H1 (cell line): ENCODE data around the gene TAS2R50. TPM values are rescaled to one million over a fixed set of nuclear protein-coding genes. Genes with fewer than 3 reads are reported as not detected.

ENCODE experiments used
- CTCF ChIA-PET: fragments of 300-600 bp; sonication (Branson Sonifier 250); formaldehyde crosslinking; loops from one replicate; lab custom pipeline; 2021; ENCODE audit not compliant: partially characterized antibody; lab: Charles Lee
- POLR2A ChIA-PET: fragments of 300-600 bp; sonication (Branson Sonifier 250); formaldehyde crosslinking; loops from one replicate; lab custom pipeline; 2021; ENCODE audit warnings: inconsistent platforms; ENCODE audit not compliant: partially characterized antibody; lab: Charles Lee
- DNase-seq, 2 experiments: peaks; one replicate each; pipeline versions ENCODE4 v3.0.0 to v3.0.0-alpha.2; 2010 to 2022; ENCODE audit warnings: low spot score in 2 of 2, low read depth in 1 of 2, mixed read lengths in 1 of 2
- FAIRE-seq: peaks from 2 replicates; lab custom pipeline; 2011; peaks lifted over from hg19 to GRCh38; lab: Jason Lieb, UNC
- H2AFZ ChIP-seq: 2 replicates; pipeline ENCODE4 v1.8.1; 2012; ENCODE audit warnings: low read length, inconsistent platforms
- H2AK5ac ChIP-seq: 2 replicates; pipeline ENCODE4 v1.6.1; 2013; ENCODE audit warnings: low read depth, low read length
- H2BK120ac ChIP-seq: replicated peaks from 2 replicates; pipeline ENCODE3; 2013; ENCODE audit warnings: low read depth, low read length, inconsistent platforms
- H2BK12ac ChIP-seq: 2 replicates; pipeline ENCODE4 v1.6.1; 2013; ENCODE audit warnings: low read depth, low read length
- H2BK15ac ChIP-seq: 2 replicates; pipeline ENCODE4 v1.6.1; 2013; ENCODE audit warnings: low read length
- H2BK20ac ChIP-seq: 2 replicates; pipeline ENCODE4 v1.6.1; 2013; ENCODE audit warnings: low read length
- H2BK5ac ChIP-seq: 2 replicates; pipeline ENCODE4 v1.6.1; 2013; ENCODE audit warnings: low read depth, low read length
- H3K14ac ChIP-seq: 2 replicates; pipeline ENCODE4 v1.6.1; 2013; ENCODE audit warnings: inconsistent platforms; ENCODE audit not compliant: insufficient read length
- H3K18ac ChIP-seq: 2 replicates; pipeline ENCODE4 v1.6.1; 2013; ENCODE audit warnings: low read length; ENCODE audit errors: extremely low read depth
- H3K23ac ChIP-seq: 2 replicates; pipeline ENCODE4 v1.6.1; 2013; ENCODE audit warnings: inconsistent platforms; ENCODE audit not compliant: insufficient read length
- H3K23me2 ChIP-seq: 2 replicates; pipeline ENCODE4 v1.6.1; 2013; ENCODE audit warnings: low read depth, low read length
- H3K27ac ChIP-seq: 2 replicates; pipeline ENCODE4 v1.6.1; 2011; ENCODE audit warnings: low read depth, low read length, inconsistent platforms
- H3K27me3 ChIP-seq, 4 experiments: replicated peaks in 1 of 4; 1 replicate in 1 of 4; 2 replicates in 3 of 4; pipeline versions ENCODE4 v1.6.1 to v1.8.1; 2011 to 2013; ENCODE audit warnings: low read length in 3 of 4, mild to moderate bottlenecking in 3 of 4, inconsistent platforms in 2 of 4, mixed read lengths in 2 of 4, moderate library complexity in 1 of 4; ENCODE audit not compliant: control insufficient read depth in 3 of 4, insufficient read depth in 3 of 4; ENCODE audit errors: extremely low read depth in 1 of 4
- H3K36me3 ChIP-seq, 4 experiments: 2 replicates each; pipeline versions ENCODE4 v1.6.1 to v1.8.1; 2011 to 2013; ENCODE audit warnings: mild to moderate bottlenecking in 4 of 4, low read length in 3 of 4, moderate library complexity in 2 of 4, control low read depth in 1 of 4, inconsistent platforms in 1 of 4; ENCODE audit not compliant: insufficient read depth in 4 of 4, control insufficient read depth in 2 of 4
- H3K4ac ChIP-seq: replicated peaks from 2 replicates; pipeline ENCODE3; 2013; ENCODE audit warnings: low read length, low read depth, mixed read lengths, inconsistent platforms; ENCODE audit not compliant: insufficient read length
- H3K4me1 ChIP-seq, 4 experiments: replicated peaks in 1 of 4; 1 replicate in 1 of 4; 2 replicates in 3 of 4; pipeline versions ENCODE4 v1.6.1 to v1.8.1; 2011 to 2013; ENCODE audit warnings: low read length in 3 of 4, inconsistent platforms in 2 of 4, mixed read lengths in 1 of 4; ENCODE audit not compliant: insufficient read depth in 4 of 4, control insufficient read depth in 3 of 4
- H3K4me2 ChIP-seq, 2 experiments: 2 replicates each; pipeline versions ENCODE4 v1.6.1 to v1.8.1; 2011 to 2013; ENCODE audit warnings: low read depth in 2 of 2, low read length in 2 of 2, control low read depth in 1 of 2, inconsistent platforms in 1 of 2, mild to moderate bottlenecking in 1 of 2; ENCODE audit not compliant: insufficient read depth in 1 of 2
- H3K4me3 ChIP-seq, 4 experiments: fragments of 200-600, 300-600 bp in 1 of 4; sonication (generic), shearing (Covaris generic), sonication (Bioruptor Twin) in 1 of 4; 2 replicates each; pipeline versions ENCODE4 v1.5.1 to v1.8.1; 2011 to 2016; ENCODE audit warnings: low read length in 4 of 4, low read depth in 3 of 4, control low read depth in 2 of 4, inconsistent platforms in 2 of 4, mild to moderate bottlenecking in 2 of 4, mixed read lengths in 1 of 4, moderate library complexity in 1 of 4; ENCODE audit not compliant: insufficient read depth in 2 of 4; ENCODE audit errors: extremely low read depth in 1 of 4
- H3K56ac ChIP-seq: replicated peaks from 2 replicates; pipeline ENCODE3; 2013; ENCODE audit warnings: low read depth, mild to moderate bottlenecking, mixed read lengths, low read length, inconsistent platforms; ENCODE audit not compliant: insufficient read length
- H3K79me1 ChIP-seq: 2 replicates; pipeline ENCODE4 v1.6.1; 2013; ENCODE audit warnings: low read depth, low read length, control low read depth
- H3K79me2 ChIP-seq, 2 experiments: 2 replicates each; pipeline versions ENCODE4 v1.6.1 to v1.8.1; 2012 to 2013; ENCODE audit warnings: low read length in 2 of 2, mild to moderate bottlenecking in 2 of 2, inconsistent platforms in 1 of 2; ENCODE audit not compliant: insufficient read depth in 2 of 2, control insufficient read depth in 1 of 2
- H3K9ac ChIP-seq, 4 experiments: replicated peaks in 1 of 4; 1 replicate in 1 of 4; 2 replicates in 3 of 4; pipeline versions ENCODE4 v1.6.1 to v1.8.1; 2011 to 2013; ENCODE audit warnings: low read depth in 3 of 4, low read length in 3 of 4, control low read depth in 2 of 4, mild to moderate bottlenecking in 2 of 4, moderate library complexity in 2 of 4, inconsistent platforms in 1 of 4; ENCODE audit errors: extremely low read depth in 1 of 4
- H3K9me3 ChIP-seq, 2 experiments: 2 replicates each; pipeline versions ENCODE4 v1.6.1 to v1.8.1; 2012 to 2013; ENCODE audit warnings: mild to moderate bottlenecking in 2 of 2, moderate library complexity in 2 of 2, control low read depth in 1 of 2, inconsistent platforms in 1 of 2, low read depth in 1 of 2, low read length in 1 of 2, mixed read lengths in 1 of 2; ENCODE audit not compliant: insufficient read depth in 2 of 2
- H4K20me1 ChIP-seq, 2 experiments: replicated peaks in 1 of 2; 2 replicates each; pipeline versions ENCODE3 to v1.8.1; 2011 to 2013; ENCODE audit warnings: inconsistent platforms in 2 of 2, low read length in 2 of 2, mild to moderate bottlenecking in 1 of 2; ENCODE audit not compliant: insufficient read depth in 2 of 2, control insufficient read depth in 1 of 2
- H4K5ac ChIP-seq: 2 replicates; pipeline ENCODE4 v1.6.1; 2013; ENCODE audit warnings: low read length, low read depth, mixed read lengths, inconsistent platforms; ENCODE audit not compliant: insufficient read length
- H4K8ac ChIP-seq: 2 replicates; pipeline ENCODE4 v1.8.0; 2013; ENCODE audit warnings: mild to moderate bottlenecking, moderate library complexity, low read length, inconsistent platforms; ENCODE audit not compliant: insufficient read depth; ENCODE audit errors: extremely low read depth
- H4K91ac ChIP-seq: replicated peaks from 2 replicates; pipeline ENCODE3; 2013; ENCODE audit warnings: low read length, mixed read lengths, inconsistent platforms; ENCODE audit not compliant: insufficient read length
- CBX8 ChIP-seq: fragments of 300-800, 300-1000 bp; sonication (generic); IDR thresholded peaks from 2 replicates; pipeline ENCODE4 v1.7.1; 2016; ENCODE audit warnings: low read depth, low read length, borderline replicate concordance
- KDM1A ChIP-seq: fragments of 200-600, 300-600 bp; sonication (generic); IDR thresholded peaks from 2 replicates; pipeline ENCODE4 v1.7.1; 2016; ENCODE audit warnings: mild to moderate bottlenecking, low read length, borderline replicate concordance
- KDM4A ChIP-seq: IDR thresholded peaks from one replicate; pipeline ENCODE4 v1.7.1; 2012; ENCODE audit warnings: low read depth, mild to moderate bottlenecking, moderate library complexity, low read length, inconsistent platforms; ENCODE audit not compliant: severe bottlenecking
- RXRA ChIP-seq: IDR thresholded peaks from 2 replicates; pipeline ENCODE4 v1.6.1; 2011; ENCODE audit warnings: low read depth, mild to moderate bottlenecking, low read length, moderate library complexity; ENCODE audit not compliant: insufficient read depth
- SAP30 ChIP-seq: fragments of 300-600 bp; sonication (generic); IDR thresholded peaks from 2 replicates; pipeline ENCODE4 v1.7.1; 2012; ENCODE audit warnings: low read length, moderate library complexity, mild to moderate bottlenecking, inconsistent platforms; ENCODE audit not compliant: insufficient read depth, insufficient replicate concordance
- SP1 ChIP-seq: IDR thresholded peaks from 2 replicates; pipeline ENCODE4 v1.6.1; 2011; ENCODE audit warnings: low read depth, low read length
- SUZ12 ChIP-seq: fragments of 200-600 bp; sonication (generic); IDR thresholded peaks from 2 replicates; pipeline ENCODE4 v1.6.1; 2012; ENCODE audit warnings: mild to moderate bottlenecking, inconsistent platforms, low read length, moderate library complexity, mixed read lengths
- USF2 ChIP-seq: IDR thresholded peaks from 2 replicates; pipeline ENCODE4 v1.6.1; 2011; ENCODE audit warnings: low read length, improper control_type of control experiment
- WGBS, 2 experiments: shearing (Covaris generic) in 1 of 2; methylation state at CpG; one replicate each; pipeline versions ENCODE4 v1.1.6 to v1.1.7; 2013 to 2015; ENCODE audit warnings: low lambda C conversion rate in 2 of 2, mixed read lengths in 2 of 2, inconsistent platforms in 1 of 2, low coverage in 1 of 2, missing lambda C conversion rate in 1 of 2; ENCODE audit not compliant: insufficient replicate concordance in 2 of 2, insufficient coverage in 1 of 2, insufficient read length in 1 of 2; ENCODE audit errors: extremely low coverage in 1 of 2, missing lambda C conversion rate in 1 of 2; 5-methylcytosine and 5-hydroxymethylcytosine counted together
- polyA plus RNA-seq, 7 experiments: library from polyadenylated mRNA; depleted of rRNA in 3 of 7; stranded (reverse) in 5 of 7; unstranded in 2 of 7; fragments of >200 nt in 5 of 7; fragments of 200-250 nt in 2 of 7; gene quantifications; 1 replicate in 5 of 7; 2 replicates in 1 of 7; 4 replicates in 1 of 7; pipeline versions ENCODE4 v1.2.1 to v1.2.3, GENCODE V29; 2011 to 2013; ENCODE audit warnings: missing spikeins in 2 of 7, mixed read lengths in 2 of 7
- total RNA-seq: library from RNA; stranded (reverse); fragmentation: NEBNext Ultra II Directional; extraction: Animal tissue kit (Norgen Biotek cat#: 25700); gene quantifications from 2 replicates; pipeline ENCODE4 v1.2.1, GENCODE V29; 2021

The TAS2R50 gene
- total and polyA plus RNA-seq, 2 of the 8 experiments (the other 6 are each of a cell fraction or from before 2014, with no cell fraction given), result 0.11 to 0.50 TPM

- Histone ChIP-seq H2BK20ac (no peak overlapping the region), H4K8ac (no peak overlapping the region), H2BK12ac (no peak overlapping the region), H3K56ac (no peak overlapping the region), H3K23me2 (no peaks in the 10 kb centered on the region), H4K91ac (no peak overlapping the region), H3K14ac (no peak overlapping the region), H3K4me3 (no peak overlapping the region), H3K4ac (no peak overlapping the region), H2BK15ac (no peak overlapping the region), H3K79me2 (no peaks in the 10 kb centered on the region), H3K36me3 (peaks cover 0 to 2% (median 0%) of the 10 kb centered on the region in 4 experiments; a peak in 2 of 8 replicates)
- ChIA-PET CTCF (interaction anchor here (0.9 to 2.0 kb wide), 5 partner anchors 9 to 543 kb away, joined by 3 to 8 read pairs (median 4); no protein-coding TSS in a partner anchor), POLR2A (interaction anchor here (0.7 kb wide), 1 partner anchor 329 kb away, joined by 3 read pairs; the partner anchor contains the start of gene MAGOHB)
- TF ChIP-seq SP1, result no peak
- no peak for TF ChIP-seq CBX8
- TF ChIP-seq SUZ12, result no peak
- TF ChIP-seq USF2, result no peak
- TF ChIP-seq SAP30, result no peak
- TF ChIP-seq KDM4A, result no peak
- no peak for TF ChIP-seq KDM1A
- no peak for TF ChIP-seq RXRA
- TF ChIP-seq, all 59 proteins: peak for 0
- WGBS, 2 experiments, result 85% methylated on average over 2 of the region's 2 CpGs; no CpG with 5 or more reads in 1 of the 2 experiments
- H3K9ac ChIP-seq, result no peak overlapping the region
- no peak for FAIRE-seq
- H2AK5ac ChIP-seq, result no peak overlapping the region
- no peak overlapping the region for H4K5ac ChIP-seq
- H3K4me1 ChIP-seq, result peaks cover 0 to 5% (median 0%) of the 10 kb centered on the region in 4 experiments; a peak in 3 of 7 replicates
- no peak overlapping the region for H2BK5ac ChIP-seq
- H4K20me1 ChIP-seq, result no peaks in the 10 kb centered on the region
- no peak for DNase-seq
- no peak overlapping the region for H3K27ac ChIP-seq
- no peak overlapping the region for H2AFZ ChIP-seq
- H3K79me1 ChIP-seq, result no peaks in the 10 kb centered on the region; the same call in 1 of the 2 replicates
- H3K9me3 ChIP-seq, result peaks cover 8 to 16% of the 10 kb centered on the region in 2 experiments; a peak in 3 of 4 replicates
- no peak overlapping the region for H3K4me2 ChIP-seq
- no peak overlapping the region for H3K23ac ChIP-seq
- H2BK120ac ChIP-seq, result no peak overlapping the region
- H3K27me3 ChIP-seq, result no peaks in the 10 kb centered on the region
- no peak overlapping the region for H3K18ac ChIP-seq
Measured at GRCh38 chr12:10943167-10943566, 43.5 kb downstream of the TAS2R50 start.
